Amniotic epithelial cell (primary cell): ENCODE data around the gene CAST.
"Not testable (repeated sequence)": the region's sequence is repeated elsewhere in the genome, so short reads cannot be mapped to it uniquely, and the experiment has no call there.

ENCODE experiments used
- DNase-seq: peaks from one replicate; pipeline ENCODE4 v3.0.0-alpha.2; 2010; ENCODE audit warnings: low read depth

CAST gene

DNA sequence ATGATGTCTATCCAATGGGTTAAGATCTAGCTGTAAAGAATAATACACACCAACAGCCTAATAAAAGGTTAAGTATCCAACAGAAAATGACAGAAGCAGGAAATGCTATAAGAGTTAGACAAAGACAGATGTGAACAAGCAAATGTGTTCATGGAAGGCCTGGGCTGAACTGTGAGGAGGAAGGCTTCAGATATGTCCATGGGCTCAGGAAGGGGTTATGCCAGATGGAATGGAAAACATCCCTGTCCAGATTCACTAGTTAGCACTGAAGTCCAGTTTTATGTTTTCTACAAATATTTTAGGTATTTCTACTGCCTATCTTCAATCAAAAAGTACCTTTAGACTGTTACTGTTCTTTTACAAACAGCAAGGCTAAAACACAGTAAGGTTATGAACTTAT, 118.5 kb downstream of the CAST start:
- peak; percentile 64 for DNase-seq

GRCh38 chr5:96781031-96781971, 119.1 kb downstream of the CAST start:
- DNase-seq: peak; percentile 85

- DNase-seq: no peak
These were observed 121.2 kb downstream of the CAST start for GRCh38 chr5:96783326-96783725.

- no peak for DNase-seq
These were observed 123.3 kb downstream of the CAST start for GRCh38 chr5:96785326-96786109.

GRCh38 chr5:96788112-96788749, 126.1 kb downstream of the CAST start:
- DNase-seq: peak; percentile 66

GRCh38 chr5:96789794-96790330, 127.7 kb downstream of the CAST start:
- DNase-seq: no peak

DNA sequence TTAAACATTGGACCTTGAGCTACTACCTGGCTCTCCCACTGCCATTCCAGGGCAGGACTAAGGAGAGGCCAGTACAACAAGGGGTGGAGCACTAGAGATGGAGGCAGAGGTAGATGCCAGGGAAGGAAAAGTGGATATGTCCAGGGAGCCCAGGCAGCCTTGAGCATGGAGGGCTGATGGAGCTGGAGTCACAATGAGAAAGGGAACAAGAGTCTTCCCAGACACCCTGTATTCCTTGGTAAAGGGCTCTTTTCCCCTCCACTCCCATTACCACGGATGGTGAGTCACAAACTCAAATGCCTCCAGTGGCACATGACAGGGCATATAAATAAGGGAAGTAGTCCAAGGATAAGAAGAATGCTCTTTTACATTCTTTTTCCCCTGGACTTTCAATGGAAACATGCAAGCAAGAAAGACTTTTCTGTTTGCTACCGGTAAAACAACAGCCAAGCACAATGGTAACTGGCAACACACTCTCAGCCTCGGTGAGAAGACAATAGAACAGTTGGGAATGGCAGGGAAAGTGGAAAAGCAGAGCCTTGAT, 128.9 kb downstream of the CAST start:
- DNase-seq: peak; percentile 39

- DNase-seq: no peak
These were observed 132.6 kb downstream of the CAST start for GRCh38 chr5:96794757-96795156.

DNA sequence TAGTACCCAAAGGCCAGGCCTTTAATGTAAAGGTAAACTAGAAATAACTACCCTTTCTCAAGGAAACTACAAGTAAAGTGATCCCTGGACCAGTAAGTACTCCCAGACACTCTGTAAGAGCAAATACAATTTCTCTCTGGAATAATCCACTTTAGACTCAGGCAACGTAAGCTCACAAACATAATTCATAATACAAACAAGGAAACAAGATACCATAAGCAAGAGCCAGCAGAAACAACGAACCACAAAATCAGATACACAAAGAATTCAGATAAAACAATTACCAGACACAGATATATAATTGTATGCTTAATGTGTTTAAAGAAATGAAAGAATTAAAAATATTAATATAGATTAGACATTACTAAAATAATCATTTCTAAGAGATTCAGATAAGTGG, 133.4 kb downstream of the CAST start:
- DNase-seq: no peak

DNA sequence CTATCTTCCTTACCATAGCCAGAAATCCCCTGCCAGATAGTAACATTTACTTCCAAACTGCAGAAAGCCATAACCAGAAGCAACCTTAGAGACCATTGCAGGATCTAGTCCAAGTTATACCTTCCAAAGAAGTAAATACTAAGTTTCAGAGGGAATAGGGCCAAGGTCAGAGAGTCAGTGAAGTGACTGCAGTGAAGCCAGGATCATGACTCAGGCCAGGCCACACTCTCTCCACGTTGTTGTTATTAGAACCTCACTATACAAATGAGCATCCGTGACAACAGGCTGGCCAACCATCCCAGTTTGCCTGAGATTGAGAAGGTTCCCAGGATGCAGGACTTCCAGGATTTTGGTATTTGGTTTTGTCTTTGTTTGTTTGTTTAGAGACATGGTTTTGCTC, 134.3 kb downstream of the CAST start:
- no peak for DNase-seq

GRCh38 chr5:96801718-96802117, 139.5 kb downstream of the CAST start:
- DNase-seq: not testable (repeated sequence)

GRCh38 chr5:96807075-96807654, 145.0 kb downstream of the CAST start:
- DNase-seq: peak; percentile 44

- DNase-seq: no peak
These were observed 146.3 kb downstream of the CAST start for GRCh38 chr5:96808541-96808828.

DNA sequence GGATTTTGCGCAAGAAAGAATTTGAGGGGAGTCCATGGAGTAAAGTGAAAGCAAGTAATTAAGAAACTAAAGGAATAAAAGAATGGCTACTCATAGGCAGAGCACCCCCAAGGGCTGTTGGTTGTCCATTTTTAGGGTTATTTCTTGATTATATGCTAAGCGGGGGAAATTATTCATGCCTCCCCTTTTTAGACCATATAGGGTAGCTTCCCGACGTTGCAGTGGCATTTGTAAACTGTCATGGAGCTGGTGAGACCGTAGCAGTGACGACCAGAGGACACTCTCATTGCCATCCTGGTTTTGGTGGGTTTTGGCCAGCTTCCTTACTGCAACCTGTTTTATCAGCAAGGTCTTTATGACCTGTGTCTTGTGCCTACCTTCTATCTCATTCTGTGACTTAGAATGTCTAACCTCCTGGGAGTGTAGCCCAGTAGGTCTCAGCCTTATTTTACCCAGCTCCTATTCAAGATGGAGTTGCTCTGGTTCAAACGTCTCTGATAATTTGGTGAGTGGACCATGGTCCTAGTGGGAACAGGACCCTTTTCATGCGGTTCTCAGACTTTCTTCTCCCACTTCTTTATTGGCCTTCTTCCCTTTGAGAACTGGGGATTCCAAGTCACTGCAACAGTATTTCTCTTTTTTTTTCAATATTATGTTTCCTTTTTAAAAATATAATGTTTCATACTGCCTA, 146.8 kb downstream of the CAST start:
- DNase-seq: no peak

DNA sequence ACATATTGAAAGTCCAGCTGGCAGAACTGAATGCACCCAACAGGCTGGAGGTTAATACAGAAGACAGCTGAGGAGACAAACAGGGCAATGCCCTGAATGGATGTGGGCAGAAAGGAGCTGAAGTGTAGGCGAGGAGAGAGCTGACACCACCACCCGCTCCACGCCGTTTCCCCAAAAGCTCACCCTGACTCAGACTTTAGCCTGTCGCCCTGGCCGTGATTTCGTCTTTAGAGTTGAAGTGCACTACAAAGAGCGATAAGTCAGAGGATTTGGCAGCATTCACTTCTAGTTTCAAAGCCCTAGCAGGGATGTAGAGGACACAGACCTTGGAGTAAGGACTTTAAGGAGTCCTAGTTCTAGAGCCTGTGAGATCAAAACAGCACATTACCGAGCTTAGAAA, 147.7 kb downstream of the CAST start:
- DNase-seq: no peak

DNA sequence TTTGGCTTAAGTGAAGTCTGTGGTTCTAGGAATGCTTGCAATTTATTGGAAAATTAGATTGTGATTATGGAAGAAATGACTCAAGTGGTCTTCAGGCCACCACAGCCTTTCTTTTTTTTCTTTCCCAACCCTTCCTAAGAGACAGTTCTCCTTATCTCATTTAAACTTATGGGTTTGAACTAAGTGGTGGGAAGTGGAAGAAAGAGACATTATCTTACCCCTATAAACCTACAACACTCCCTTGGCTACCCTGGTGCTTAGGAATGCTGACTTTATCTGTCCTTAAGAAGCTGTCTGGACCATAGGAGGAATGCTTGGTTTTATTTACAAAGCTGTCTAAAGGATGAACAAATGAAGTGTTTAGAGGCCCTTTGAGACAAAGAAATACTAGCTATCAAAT, 150.7 kb downstream of the CAST start:
- DNase-seq: peak; percentile 14

- peak; percentile 25 for DNase-seq
These were observed 151.9 kb downstream of the CAST start for GRCh38 chr5:96814041-96814440.

- no peak for DNase-seq
These were observed 154.3 kb downstream of the CAST start for GRCh38 chr5:96816411-96816939.

- no peak for DNase-seq
These were observed 154.8 kb downstream of the CAST start for GRCh38 chr5:96816991-96817390.

DNA sequence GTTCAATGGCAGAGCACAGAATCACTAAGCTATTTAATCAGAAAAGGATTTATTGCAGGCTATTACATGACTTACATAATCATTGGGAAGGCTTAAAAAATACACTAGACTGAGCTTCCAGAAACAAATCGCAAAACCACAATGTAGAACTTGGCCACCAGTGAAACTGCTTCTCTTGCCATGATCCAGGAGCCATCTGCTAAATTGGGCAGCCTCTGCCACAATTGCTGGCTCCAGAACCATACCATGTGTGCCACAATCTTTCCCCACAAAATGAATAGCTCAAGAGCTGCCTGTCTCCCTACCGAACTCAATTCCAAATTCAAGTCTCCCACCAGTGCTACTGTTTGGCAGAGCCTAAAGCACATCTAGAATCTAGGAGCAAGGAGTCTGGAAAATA, 155.3 kb downstream of the CAST start:
- no peak for DNase-seq
